Endodermal cell (in vitro differentiated cells): ENCODE results near the gene TTC21A. TPM values are rescaled to one million over a fixed set of nuclear protein-coding genes. Genes with fewer than 3 reads are reported as not detected.

Source experiments
- DNase-seq: peaks from one replicate; pipeline ENCODE4 v3.0.0-alpha.2; 2017
- H3K27ac ChIP-seq: 2 replicates; pipeline ENCODE4 v1.5.1; 2013; ENCODE audit warnings: mild to moderate bottlenecking, low read depth, low read length, moderate library complexity
- H3K27me3 ChIP-seq: 2 replicates; pipeline ENCODE4 v1.6.1; 2013; ENCODE audit warnings: mild to moderate bottlenecking, low read length, moderate library complexity; ENCODE audit not compliant: insufficient read depth, control insufficient read depth, poor library complexity, severe bottlenecking
- H3K36me3 ChIP-seq: 2 replicates; pipeline ENCODE4 v1.7.0; 2013; ENCODE audit warnings: mild to moderate bottlenecking, low read length, moderate library complexity; ENCODE audit not compliant: control insufficient read depth, insufficient read depth
- H3K4me1 ChIP-seq: one replicate; pipeline ENCODE4 v1.7.0; 2013; ENCODE audit warnings: low read length; ENCODE audit not compliant: control insufficient read depth, insufficient read depth
- H3K4me3 ChIP-seq: 2 replicates; pipeline ENCODE4 v1.5.1; 2013; ENCODE audit warnings: mild to moderate bottlenecking, low read length, moderate library complexity
- H3K9ac ChIP-seq: 2 replicates; pipeline ENCODE4 v1.6.1; 2013; ENCODE audit warnings: mild to moderate bottlenecking, low read length, moderate library complexity; ENCODE audit not compliant: poor library complexity, severe bottlenecking; ENCODE audit errors: extremely low read depth
- H3K9me3 ChIP-seq: 2 replicates; pipeline ENCODE4 v1.6.1; 2013; ENCODE audit warnings: mild to moderate bottlenecking, low read length, moderate library complexity; ENCODE audit not compliant: control insufficient read depth
- H3K27ac Mint-ChIP-seq: 2 replicates; pipeline ENCODE4 v1.8.0; 2020; ENCODE audit warnings: mixed read lengths
- H3K27me3 Mint-ChIP-seq: 2 replicates; pipeline ENCODE4 v1.8.0; 2021; ENCODE audit warnings: mild to moderate bottlenecking, mixed read lengths; ENCODE audit not compliant: insufficient read depth
- H3K36me3 Mint-ChIP-seq: 2 replicates; pipeline ENCODE4 v1.8.0; 2020; ENCODE audit warnings: low read depth, mixed read lengths
- H3K4me1 Mint-ChIP-seq: 2 replicates; pipeline ENCODE4 v1.8.0; 2020; ENCODE audit warnings: mixed read lengths
- H3K4me3 Mint-ChIP-seq: 2 replicates; pipeline ENCODE4 v1.8.0; 2020; ENCODE audit warnings: mild to moderate bottlenecking, moderate library complexity, mixed read lengths
- H3K9me3 Mint-ChIP-seq: 2 replicates; pipeline ENCODE4 v1.8.0; 2020; ENCODE audit warnings: mild to moderate bottlenecking, mixed read lengths
- WGBS, 2 experiments: methylation state at CpG; one replicate each; pipeline versions ENCODE4 v1.1.5 to v1.1.7; 2013; ENCODE audit warnings: missing lambda C conversion rate in 2 of 2, mixed read lengths in 1 of 2; ENCODE audit not compliant: insufficient coverage in 1 of 2, insufficient read length in 1 of 2; 5-methylcytosine and 5-hydroxymethylcytosine counted together
- total RNA-seq, 2 donors: library from RNA; stranded (reverse); fragmentation: NEBNext Ultra II Directional in 1 of 2; extraction: Animal tissue kit (Norgen Biotek cat#: 25700) in 1 of 2; gene quantifications; 2 replicates in 1 of 2; 3 replicates in 1 of 2; pipeline ENCODE4 v1.2.1, GENCODE V29; 2021
- TF ChIP-seq, protein P1 (sequence below): fragments of 200-600 bp; sonication (generic); conservative IDR thresholded peaks from 2 replicates; pipeline ENCODE4 v1.5.0; 2021; ENCODE audit warnings: antibody characterized with exemption, mild to moderate bottlenecking

Gene TTC21A
- total RNA-seq, 2 donors from 2014 or later, result 5.7 to 5.8 TPM

DNA sequence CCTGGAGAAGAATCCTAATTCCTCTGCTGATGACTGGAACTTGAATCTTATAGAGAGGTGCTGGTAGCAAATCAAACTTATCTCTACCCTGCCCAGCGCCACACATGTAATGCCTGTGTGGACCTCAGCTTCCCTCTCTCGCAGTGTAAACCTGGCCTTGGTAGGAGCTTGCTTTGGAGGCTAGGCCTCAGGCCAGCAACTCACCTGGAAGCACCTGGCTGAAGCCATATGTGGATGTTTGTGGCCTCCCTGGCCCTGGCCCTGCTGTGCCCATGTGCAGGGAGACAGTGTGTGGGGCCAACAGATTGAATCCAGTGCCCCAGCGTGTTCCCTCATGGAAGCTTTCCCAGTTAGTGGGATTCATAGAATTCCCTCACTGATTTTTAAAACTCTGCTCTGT is 8.4 kb downstream of the TTC21A start:
- H3K4me1 ChIP-seq, result no peaks in the 10 kb centered on the region
- no peaks in the 10 kb centered on the region for H3K4me1 Mint-ChIP-seq
- H3K9me3 ChIP-seq, result no peaks in the 10 kb centered on the region
- 81 to 95% methylated on average over 3 of the region's 3 CpGs for WGBS, 2 experiments
- no peaks in the 10 kb centered on the region for H3K36me3 Mint-ChIP-seq
- H3K27me3 Mint-ChIP-seq, result no peaks in the 10 kb centered on the region
- no peak overlapping the region for H3K4me3 Mint-ChIP-seq
- no peak overlapping the region for H3K27ac Mint-ChIP-seq
- TF ChIP-seq, protein P1, sequence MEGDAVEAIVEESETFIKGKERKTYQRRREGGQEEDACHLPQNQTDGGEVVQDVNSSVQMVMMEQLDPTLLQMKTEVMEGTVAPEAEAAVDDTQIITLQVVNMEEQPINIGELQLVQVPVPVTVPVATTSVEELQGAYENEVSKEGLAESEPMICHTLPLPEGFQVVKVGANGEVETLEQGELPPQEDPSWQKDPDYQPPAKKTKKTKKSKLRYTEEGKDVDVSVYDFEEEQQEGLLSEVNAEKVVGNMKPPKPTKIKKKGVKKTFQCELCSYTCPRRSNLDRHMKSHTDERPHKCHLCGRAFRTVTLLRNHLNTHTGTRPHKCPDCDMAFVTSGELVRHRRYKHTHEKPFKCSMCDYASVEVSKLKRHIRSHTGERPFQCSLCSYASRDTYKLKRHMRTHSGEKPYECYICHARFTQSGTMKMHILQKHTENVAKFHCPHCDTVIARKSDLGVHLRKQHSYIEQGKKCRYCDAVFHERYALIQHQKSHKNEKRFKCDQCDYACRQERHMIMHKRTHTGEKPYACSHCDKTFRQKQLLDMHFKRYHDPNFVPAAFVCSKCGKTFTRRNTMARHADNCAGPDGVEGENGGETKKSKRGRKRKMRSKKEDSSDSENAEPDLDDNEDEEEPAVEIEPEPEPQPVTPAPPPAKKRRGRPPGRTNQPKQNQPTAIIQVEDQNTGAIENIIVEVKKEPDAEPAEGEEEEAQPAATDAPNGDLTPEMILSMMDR, result no peak
- H3K27me3 ChIP-seq, result no peaks in the 10 kb centered on the region
- H3K4me3 ChIP-seq, result no peak overlapping the region
- DNase-seq, result no peak
- H3K9ac ChIP-seq, result no peak overlapping the region
- H3K27ac ChIP-seq, result no peak overlapping the region
- no peaks in the 10 kb centered on the region for H3K9me3 Mint-ChIP-seq
- H3K36me3 ChIP-seq, result no peaks in the 10 kb centered on the region

GRCh38 chr3:39118079-39118478 is 10.6 kb downstream of the TTC21A start:
- TF ChIP-seq, protein P1, result no peak
- Histone ChIP-seq H3K9ac (no peak overlapping the region), H3K9me3 (no peaks in the 10 kb centered on the region), H3K27ac (no peak overlapping the region), H3K27me3 (no peaks in the 10 kb centered on the region), H3K36me3 (no peaks in the 10 kb centered on the region), H3K4me3 (no peak overlapping the region), H3K4me1 (no peaks in the 10 kb centered on the region)
- H3K36me3 Mint-ChIP-seq, result no peaks in the 10 kb centered on the region
- H3K4me3 Mint-ChIP-seq, result no peak overlapping the region
- no peaks in the 10 kb centered on the region for H3K4me1 Mint-ChIP-seq
- H3K27me3 Mint-ChIP-seq, result no peaks in the 10 kb centered on the region
- 90 to 95% methylated on average over 1 to 3 of the region's 3 CpGs for WGBS, 2 experiments
- H3K9me3 Mint-ChIP-seq, result no peaks in the 10 kb centered on the region
- DNase-seq, result no peak
- no peak overlapping the region for H3K27ac Mint-ChIP-seq

DNA sequence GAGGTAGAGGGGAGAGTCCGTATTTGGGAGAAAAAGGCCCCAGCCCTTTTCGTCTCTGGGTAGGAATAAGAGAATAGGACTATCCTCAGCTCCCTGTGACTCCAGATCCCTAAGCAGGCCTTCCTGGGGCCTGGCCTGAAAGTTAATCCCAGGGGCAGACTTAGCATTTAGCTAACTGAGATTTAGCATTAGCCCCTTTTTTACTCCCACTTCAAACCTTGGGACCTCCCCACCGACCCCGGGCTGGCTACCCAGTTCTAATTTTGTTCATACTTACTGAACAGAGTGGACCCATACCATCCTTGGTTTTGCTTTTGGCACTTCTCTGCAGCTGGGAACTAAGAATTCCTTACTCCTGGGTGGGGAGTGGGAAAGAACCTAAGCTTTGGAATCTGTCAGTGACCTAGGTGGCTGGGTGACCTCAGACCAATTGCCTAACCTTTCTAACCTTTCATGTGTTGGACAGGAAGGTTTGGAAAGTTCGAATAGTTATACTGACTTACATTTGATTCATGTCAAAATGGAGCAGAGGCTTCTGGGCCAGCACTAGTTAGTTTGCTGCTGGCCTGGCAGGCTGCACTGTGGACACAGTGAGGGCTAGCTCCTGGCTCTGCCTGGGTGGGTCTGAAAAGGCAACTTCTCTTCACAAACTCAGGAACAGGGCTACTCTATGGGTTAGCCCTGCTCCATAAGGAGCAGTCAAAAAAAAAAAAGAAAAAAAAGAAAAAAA is 11.6 kb downstream of the TTC21A start:
- Mint-ChIP-seq H3K4me1 (no peaks in the 10 kb centered on the region), H3K9me3 (no peaks in the 10 kb centered on the region), H3K4me3 (no peak overlapping the region), H3K36me3 (no peaks in the 10 kb centered on the region), H3K27me3 (no peaks in the 10 kb centered on the region), H3K27ac (no peak overlapping the region)
- H3K4me1 ChIP-seq, result no peaks in the 10 kb centered on the region
- 40 to 78% methylated on average over 1 to 5 of the region's 5 CpGs for WGBS, 2 experiments
- no peak overlapping the region for H3K9ac ChIP-seq
- H3K27ac ChIP-seq, result no peak overlapping the region
- no peak overlapping the region for H3K4me3 ChIP-seq
- no peaks in the 10 kb centered on the region for H3K36me3 ChIP-seq
- H3K27me3 ChIP-seq, result no peaks in the 10 kb centered on the region
- H3K9me3 ChIP-seq, result no peaks in the 10 kb centered on the region
- DNase-seq, result no peak
- TF ChIP-seq, protein P1, result no peak
